Brain microvascular endothelial cell (primary cell): Measurements from ENCODE around the gene COL25A1.
"Not testable (repeated sequence)": the region's sequence is repeated elsewhere in the genome, so short reads cannot be mapped to it uniquely, and the experiment has no call there.

Experiments
- DNase-seq: peaks from one replicate; pipeline ENCODE4 v3.0.0-alpha.2; 2020
- H3K27ac ChIP-seq: fragments of 250-450 bp; sonication (Bioruptor Pico); 2 replicates; pipeline ENCODE4 v1.5.1; 2020; ENCODE audit warnings: mild to moderate bottlenecking, moderate library complexity
- H3K27me3 ChIP-seq: fragments of 250-450 bp; sonication (Bioruptor Pico); replicated peaks from 2 replicates; pipeline ENCODE4 v1.5.1; 2020; ENCODE audit warnings: mild to moderate bottlenecking
- H3K36me3 ChIP-seq: fragments of 250-450 bp; sonication (Bioruptor Pico); replicated peaks from 2 replicates; pipeline ENCODE4 v1.5.1; 2020; ENCODE audit warnings: mild to moderate bottlenecking
- H3K4me3 ChIP-seq: 2 replicates; pipeline ENCODE4 v1.5.1; 2011; ENCODE audit warnings: low read depth, mild to moderate bottlenecking, control low read depth, low read length, moderate library complexity
- CTCF ChIP-seq: IDR thresholded peaks from 2 replicates; pipeline ENCODE4 v1.5.1; 2011; ENCODE audit warnings: low read depth, mild to moderate bottlenecking, moderate library complexity, low read length, control low read depth, inconsistent platforms; ENCODE audit errors: missing control alignments
- in situ Hi-C: cut with HindIII; loops from 2 replicates; pipeline ENCODE4 v1.10.0; 2017; ENCODE audit warnings: low sequenced_read_pairs, low pct_ligation_motif_present

Gene COL25A1

GRCh38 chr4:109118635-109119034 lies 183.8 kb downstream of the COL25A1 start:
- Histone ChIP-seq H3K27ac (no peak overlapping the region), H3K27me3 (no peaks in the 10 kb centered on the region), H3K36me3 (no peaks in the 10 kb centered on the region), H3K4me3 (no peak overlapping the region)
- in situ Hi-C loops = no loop called here
- TF ChIP-seq CTCF = no peak
- DNase-seq = no peak

GRCh38 chr4:109114501-109114900 lies 188.0 kb downstream of the COL25A1 start:
- in situ Hi-C loops = no loop called here
- no peak for TF ChIP-seq CTCF
- no peak overlapping the region for H3K27ac ChIP-seq

GRCh38 chr4:109113521-109113920 lies 188.9 kb downstream of the COL25A1 start:
- TF ChIP-seq CTCF = no peak
- Histone ChIP-seq H3K27me3 (no peaks in the 10 kb centered on the region), H3K27ac (no peak overlapping the region), H3K36me3 (no peaks in the 10 kb centered on the region), H3K4me3 (no peak overlapping the region)
- DNase-seq = no peak
- in situ Hi-C loops = no loop called here

More at GRCh38 chr4:109114501-109114900, 188.0 kb downstream of the COL25A1 start:
- H3K27me3 ChIP-seq = no peaks in the 10 kb centered on the region
- no peaks in the 10 kb centered on the region for H3K36me3 ChIP-seq
- H3K4me3 ChIP-seq = no peak overlapping the region
- no peak for DNase-seq

GRCh38 chr4:109111031-109111430 lies 191.4 kb downstream of the COL25A1 start:
- no peaks in the 10 kb centered on the region for H3K27me3 ChIP-seq
- in situ Hi-C loops = no loop called here
- H3K27ac ChIP-seq = no peak overlapping the region
- no peak overlapping the region for H3K4me3 ChIP-seq
- no peak for TF ChIP-seq CTCF
- DNase-seq = no peak
- no peaks in the 10 kb centered on the region for H3K36me3 ChIP-seq

DNA sequence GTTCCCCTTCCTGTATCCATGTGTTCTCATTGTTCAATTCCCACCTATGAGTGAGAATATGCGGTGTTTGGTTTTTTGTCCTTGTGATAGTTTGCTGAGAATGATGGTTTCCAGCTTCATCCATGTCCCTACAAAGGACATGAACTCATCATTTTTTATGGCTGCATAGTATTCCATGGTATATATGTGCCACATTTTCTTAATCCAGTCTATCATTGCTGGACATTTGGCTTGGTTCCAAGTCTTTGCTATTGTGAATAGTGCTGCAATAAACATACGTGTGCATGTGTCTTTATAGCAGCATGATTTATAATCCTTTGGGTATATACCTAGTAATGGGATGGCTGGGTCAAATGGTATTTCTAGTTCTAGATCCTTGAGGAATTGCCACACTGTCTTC lies 194.2 kb downstream of the COL25A1 start:
- in situ Hi-C loops, H3K4me3 ChIP-seq, H3K27ac ChIP-seq, H3K27me3 ChIP-seq, DNase-seq, H3K36me3 ChIP-seq: not testable (repeated sequence)

DNA sequence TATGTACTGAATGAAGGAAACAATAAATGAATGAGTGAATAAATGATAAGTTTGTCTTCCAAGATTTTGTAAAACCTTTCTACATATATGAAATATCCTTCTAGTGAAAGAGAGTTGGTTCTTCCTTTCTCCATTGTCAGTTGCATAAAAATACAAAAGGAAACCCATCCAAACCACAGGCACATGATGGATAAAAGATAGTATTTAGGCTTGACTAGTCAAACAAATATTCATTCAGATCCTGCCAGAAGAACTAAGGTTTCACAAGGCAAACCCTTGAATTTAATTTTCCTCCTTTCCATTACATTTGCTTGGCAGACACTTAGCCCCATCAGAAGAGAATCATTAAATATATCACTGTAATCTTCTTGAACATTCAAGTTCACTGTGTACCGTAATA lies 208.4 kb downstream of the COL25A1 start:
- H3K4me3 ChIP-seq = no peak overlapping the region
- no peaks in the 10 kb centered on the region for H3K27me3 ChIP-seq
- TF ChIP-seq CTCF = no peak
- in situ Hi-C loops = no loop called here
- H3K27ac ChIP-seq = no peak overlapping the region
- no peaks in the 10 kb centered on the region for H3K36me3 ChIP-seq
- DNase-seq = no peak
